Activated CD4-positive, alpha-beta memory T cell treated with anti-CD3 and anti-CD28 coated beads for 36 hours (primary cell): ENCODE data around the gene GJD3. TPM values are rescaled to one million over a fixed set of nuclear protein-coding genes. Genes with fewer than 3 reads are reported as not detected.

Experiments used
- CTCF ChIA-PET: fragments of 350-600 bp; sonication (Branson Sonifier 250); formaldehyde crosslinking; loops from one replicate; lab custom pipeline; 2021; ENCODE audit warnings: antibody characterized with exemption, inconsistent platforms; lab: Charles Lee
- POLR2A ChIA-PET: fragments of 350-600 bp; sonication (Branson Sonifier 250); formaldehyde crosslinking; loops from one replicate; lab custom pipeline; 2021; ENCODE audit warnings: antibody characterized with exemption; lab: Charles Lee
- DNase-seq: peaks from one replicate; pipeline ENCODE4 v3.0.0-alpha.2; 2020
- H3K27ac Mint-ChIP-seq: one replicate; pipeline ENCODE4 v1.8.0; 2021; ENCODE audit warnings: mixed read lengths
- H3K27me3 Mint-ChIP-seq: one replicate; pipeline ENCODE4 v1.8.0; 2021; ENCODE audit warnings: mixed read lengths
- H3K36me3 Mint-ChIP-seq: one replicate; pipeline ENCODE4 v1.8.0; 2021; ENCODE audit warnings: mixed read lengths
- H3K4me1 Mint-ChIP-seq: one replicate; pipeline ENCODE4 v1.8.0; 2021; ENCODE audit warnings: low read depth, mixed read lengths
- H3K4me3 Mint-ChIP-seq: one replicate; pipeline ENCODE4 v1.8.0; 2021; ENCODE audit warnings: mild to moderate bottlenecking, mixed read lengths
- H3K9me3 Mint-ChIP-seq: one replicate; pipeline ENCODE4 v1.8.0; 2021; ENCODE audit warnings: mixed read lengths
- intact Hi-C: fragments of 100-400 bp; cut with micrococcal nuclease; formaldehyde crosslinking; loops from one replicate; pipeline ENCODE4 v1.15.1; 2023
- total RNA-seq, 2 experiments: library from RNA; stranded (reverse); gene quantifications; one replicate each; pipeline ENCODE4 v1.2.3, GENCODE V29; 2021

The GJD3 gene
- total RNA-seq, 2 experiments from 2014 or later = 0.27 TPM; not detected in 1

DNA sequence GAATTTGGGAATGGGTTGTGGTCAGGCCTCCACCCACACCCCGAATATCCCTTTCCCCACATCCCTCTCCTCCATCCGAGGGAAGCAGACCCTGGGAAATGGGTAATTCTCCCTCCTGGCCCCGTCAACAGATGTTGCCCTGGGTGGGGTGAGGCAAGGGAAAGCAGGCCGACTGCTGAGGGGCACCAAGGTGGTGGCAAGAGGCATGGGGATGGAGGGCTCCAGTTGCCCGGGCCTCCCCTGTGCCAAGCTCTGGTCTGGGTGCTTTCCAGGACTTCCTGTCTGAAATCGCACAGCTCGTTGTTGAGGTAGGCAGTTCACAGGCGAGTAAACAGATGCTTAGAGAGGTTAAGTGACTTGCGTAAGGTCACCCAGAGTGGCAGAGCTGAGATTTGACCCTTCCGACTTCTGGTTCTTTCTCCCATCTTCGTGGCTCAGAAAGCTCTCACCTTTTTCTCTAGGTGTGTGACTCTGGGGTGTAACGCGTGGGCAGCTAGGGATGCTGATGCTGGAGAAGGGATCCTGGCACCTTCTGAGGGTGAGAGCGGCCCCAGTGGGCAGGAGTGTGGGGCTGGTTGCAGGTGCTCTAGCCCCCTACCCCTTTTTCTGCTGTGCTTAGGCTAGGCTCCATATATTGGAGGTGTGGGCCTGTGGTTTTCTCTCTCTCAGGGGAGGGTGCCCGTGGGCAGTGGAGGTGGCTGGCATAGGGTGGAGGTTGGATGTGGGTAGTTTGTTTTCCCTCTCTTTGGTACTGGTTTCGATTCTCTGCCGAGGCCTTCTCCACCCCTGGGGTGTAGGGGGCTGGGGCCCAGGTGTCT, 38.3 kb downstream of the GJD3 start:
- intact Hi-C loops = no loop called here
- ChIA-PET CTCF (interaction anchor here (0.9 to 6.9 kb wide), 7 partner anchors 10 to 36 kb away, joined by 3 to 34 read pairs (median 6); no protein-coding TSS in a partner anchor), POLR2A (interaction anchor here (0.7 to 2.4 kb wide), 8 partner anchors 9 to 304 kb away, joined by 3 to 8 read pairs (median 3); no protein-coding TSS in a partner anchor)
- peaks cover 2% of the 10 kb centered on the region for H3K27me3 Mint-ChIP-seq
- peak overlapping the region; percentile 99 for H3K27ac Mint-ChIP-seq
- peak overlapping the region; percentile 74 for H3K4me3 Mint-ChIP-seq
- peak; percentile 81 for DNase-seq
- peaks cover 2% of the 10 kb centered on the region for H3K36me3 Mint-ChIP-seq
- H3K9me3 Mint-ChIP-seq = no peaks in the 10 kb centered on the region
- H3K4me1 Mint-ChIP-seq = peaks cover 95% of the 10 kb centered on the region

DNA sequence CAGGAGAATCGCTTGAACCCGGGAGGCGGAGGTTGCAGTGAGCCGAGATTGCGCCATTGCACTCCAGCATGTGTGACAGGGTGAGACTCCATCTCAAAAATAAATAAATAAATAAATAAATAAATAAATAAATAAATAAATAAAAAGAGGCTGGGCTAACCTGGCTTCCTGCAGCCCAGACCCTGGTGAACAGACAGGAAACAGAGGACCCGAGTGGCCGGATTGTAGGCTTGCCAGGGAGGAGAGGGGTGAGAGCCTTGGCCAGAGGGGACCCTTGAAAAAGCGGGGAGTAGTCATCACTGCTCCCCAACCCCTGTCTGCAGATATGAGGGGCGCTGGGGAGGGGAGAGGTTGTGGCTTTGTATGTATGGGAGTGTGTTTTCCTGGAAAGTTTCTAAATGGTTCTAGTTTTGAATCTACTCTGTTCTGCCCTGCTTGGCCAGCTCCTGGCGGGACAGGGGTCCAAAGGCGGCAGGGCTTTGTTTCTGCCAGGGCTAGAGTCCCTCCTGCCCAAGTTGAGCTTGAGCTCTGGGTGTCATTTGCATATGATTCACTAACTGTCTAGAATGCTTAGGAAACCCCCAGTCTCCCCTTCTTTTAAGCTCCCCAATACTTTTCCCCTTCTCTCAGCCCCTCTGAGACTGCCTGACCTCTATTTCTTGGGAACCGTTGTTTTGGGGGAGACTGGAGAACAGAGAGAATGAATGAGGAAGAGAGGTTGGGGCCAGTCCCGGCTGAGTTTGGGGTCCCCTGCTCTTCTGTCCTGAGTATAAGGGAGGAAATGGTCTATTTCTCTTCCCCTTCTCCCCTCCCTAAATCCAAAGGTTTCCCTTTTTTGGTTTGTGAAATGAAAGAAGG, 39.2 kb downstream of the GJD3 start:
- no peaks in the 10 kb centered on the region for H3K36me3 Mint-ChIP-seq
- peak overlapping the region; percentile 74 for H3K4me3 Mint-ChIP-seq
- POLR2A ChIA-PET = interaction anchor here (0.7 to 2.4 kb wide), 7 partner anchors 8 to 304 kb away, joined by 3 to 8 read pairs (median 3); no protein-coding TSS in a partner anchor
- intact Hi-C loops = no loop called here
- H3K27me3 Mint-ChIP-seq = peaks cover 2% of the 10 kb centered on the region
- peaks cover 95% of the 10 kb centered on the region for H3K4me1 Mint-ChIP-seq
- H3K9me3 Mint-ChIP-seq = no peaks in the 10 kb centered on the region
- CTCF ChIA-PET = interaction anchor here (1.1 to 6.9 kb wide), 7 partner anchors 9 to 37 kb away, joined by 3 to 34 read pairs (median 6); no protein-coding TSS in a partner anchor
- peak; percentile 56 for DNase-seq
- H3K27ac Mint-ChIP-seq = peak overlapping the region; percentile 99

DNA sequence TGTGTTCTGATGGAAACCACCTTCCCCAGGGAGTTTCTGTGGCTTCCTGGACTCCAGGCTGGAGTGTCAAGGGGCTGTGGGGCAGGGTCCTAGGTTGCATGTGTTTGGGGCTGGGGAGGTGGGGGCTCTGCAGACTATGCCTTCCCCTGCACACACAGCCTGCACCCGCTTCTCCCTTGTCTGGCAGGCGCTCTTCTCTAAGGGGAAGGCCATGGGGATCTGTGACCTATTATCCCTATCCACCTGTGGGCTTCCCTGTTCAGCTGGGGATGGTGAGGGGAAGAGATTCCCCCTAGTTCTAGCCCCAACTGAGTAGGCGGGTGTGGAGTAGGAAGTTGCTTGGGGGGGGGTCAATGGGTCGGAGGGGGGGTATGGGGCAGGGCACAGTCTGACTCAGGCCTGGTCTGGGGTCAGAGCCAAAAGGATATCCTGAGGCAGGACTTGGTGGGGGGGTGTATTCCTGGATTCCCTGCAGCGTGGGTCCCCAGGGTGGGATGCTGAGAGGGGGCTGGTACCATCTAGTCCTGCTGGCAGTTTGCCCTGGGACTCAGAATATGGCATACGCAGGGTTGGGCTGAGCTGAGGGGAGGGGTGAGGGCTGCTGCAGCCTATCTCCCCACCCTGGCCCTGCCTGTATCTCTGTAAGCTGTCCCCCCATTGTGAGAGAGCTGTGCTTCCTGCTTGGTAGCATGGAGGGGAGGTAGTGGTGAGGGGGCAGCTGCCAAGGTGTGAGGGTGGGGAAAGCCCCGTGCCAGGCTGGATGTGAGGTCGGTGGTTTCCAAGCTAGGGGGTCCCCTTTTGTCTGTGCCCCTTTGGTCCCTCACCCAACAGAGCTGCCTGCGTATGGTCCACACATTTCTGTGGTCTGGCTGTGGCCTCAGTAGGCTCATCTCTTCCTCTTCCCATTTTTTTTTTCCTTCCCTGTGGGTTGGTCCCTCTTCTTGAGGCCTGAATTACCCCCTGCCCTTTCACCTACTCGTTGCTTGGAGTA, 40.9 kb downstream of the GJD3 start:
- peak overlapping the region; percentile 99 for H3K4me3 Mint-ChIP-seq
- peak overlapping the region; percentile 99 for H3K27ac Mint-ChIP-seq
- H3K27me3 Mint-ChIP-seq = peaks cover 2% of the 10 kb centered on the region
- H3K36me3 Mint-ChIP-seq = peaks cover 4% of the 10 kb centered on the region
- CTCF ChIA-PET = interaction anchor here (1.0 to 6.9 kb wide), 4 partner anchors 7 to 39 kb away, joined by 3 to 34 read pairs (median 19); no protein-coding TSS in a partner anchor
- intact Hi-C loops = loop anchor here (1.0 to 5.0 kb wide), 4 partner anchors 18 to 1354 kb away; no protein-coding TSS in a partner anchor
- peaks cover 94% of the 10 kb centered on the region for H3K4me1 Mint-ChIP-seq
- POLR2A ChIA-PET = interaction anchor here (0.6 to 2.1 kb wide), 7 partner anchors 8 to 237 kb away, joined by 3 to 9 read pairs (median 3); partner anchors contain the start of gene WIPF2
- peak; percentile 80 for DNase-seq
- no peaks in the 10 kb centered on the region for H3K9me3 Mint-ChIP-seq

DNA sequence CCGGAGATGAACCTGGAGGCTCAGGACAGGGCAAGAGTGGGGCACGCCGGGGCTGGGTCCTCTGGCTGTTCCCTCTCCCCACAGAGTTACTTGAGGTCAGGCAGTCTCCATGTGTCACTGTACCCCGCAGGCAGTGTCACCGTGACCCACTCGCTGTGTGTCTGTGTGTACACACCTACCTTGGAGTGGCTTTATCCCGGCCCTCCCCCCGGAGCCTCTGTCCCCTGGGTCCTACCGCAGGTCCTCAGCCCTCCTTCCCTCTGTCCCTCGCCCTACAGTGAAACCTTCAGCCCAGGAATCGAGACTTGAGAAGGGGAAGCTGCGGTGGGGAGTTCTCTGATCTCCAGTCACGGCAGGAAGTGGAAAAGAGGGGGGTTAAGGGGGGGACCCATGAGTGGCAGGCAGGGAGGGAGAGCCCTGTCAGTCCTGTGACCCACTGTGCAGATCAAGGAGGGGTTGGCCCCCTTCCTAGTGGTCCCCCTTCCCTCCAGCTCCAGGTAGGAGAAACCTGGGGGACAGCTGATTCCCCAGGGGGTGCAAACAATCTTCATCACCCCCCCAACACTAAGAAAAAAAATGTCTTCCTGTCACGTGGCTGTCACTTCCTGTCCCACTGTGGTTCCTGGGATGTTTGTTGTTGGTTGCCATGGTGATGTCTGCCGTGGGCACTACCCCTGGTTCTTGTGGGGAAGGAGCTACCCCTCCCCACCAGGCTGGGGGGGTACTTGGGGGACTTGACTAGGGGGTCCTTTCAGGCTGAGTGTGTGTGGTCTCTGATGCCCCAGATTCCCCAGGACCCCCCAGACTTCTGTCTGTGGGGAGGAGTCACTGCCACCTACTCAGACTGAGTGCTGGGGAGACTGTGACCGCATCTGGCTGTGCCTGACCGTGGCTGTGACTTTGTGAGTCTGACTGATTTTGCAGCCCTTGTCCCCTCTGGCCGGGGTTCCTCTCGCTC, 41.9 kb downstream of the GJD3 start:
- Mint-ChIP-seq H3K9me3 (no peaks in the 10 kb centered on the region), H3K27me3 (peaks cover 2% of the 10 kb centered on the region), H3K4me3 (peak overlapping the region; percentile 99), H3K36me3 (peaks cover 4% of the 10 kb centered on the region), H3K27ac (peak overlapping the region; percentile 99), H3K4me1 (peaks cover 87% of the 10 kb centered on the region)
- CTCF ChIA-PET = interaction anchor here (0.6 to 6.9 kb wide), 7 partner anchors 18 to 238 kb away, joined by 3 to 34 read pairs (median 3); no protein-coding TSS in a partner anchor
- peak; percentile 91 for DNase-seq
- intact Hi-C loops = loop anchor here (1.0 to 5.0 kb wide), 5 partner anchors 19 to 1355 kb away; partner anchors contain the start of gene CDC6
- POLR2A ChIA-PET = interaction anchor here (0.6 to 2.1 kb wide), 8 partner anchors 8 to 238 kb away, joined by 3 to 9 read pairs (median 3); partner anchors contain the start of gene WIPF2

DNA sequence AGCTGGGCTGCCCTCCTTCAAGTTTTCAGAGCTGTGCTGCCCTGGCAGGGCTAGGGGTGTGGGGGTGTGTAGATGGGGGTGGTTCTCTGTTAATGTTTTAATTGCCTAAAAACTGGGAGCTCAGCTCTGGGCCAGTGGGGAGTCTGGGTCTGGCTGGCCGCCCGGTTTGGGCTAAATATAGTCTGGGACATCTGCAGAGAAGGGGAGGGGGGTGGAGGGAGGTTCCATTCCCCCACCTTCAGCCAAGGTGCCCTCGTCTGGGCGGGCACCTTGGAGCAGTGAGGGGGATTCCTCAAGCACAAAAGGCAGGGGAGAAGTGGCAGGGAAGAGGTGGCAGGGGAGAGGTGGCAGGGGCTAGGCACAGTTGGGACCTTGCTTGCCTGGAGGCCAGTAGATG, 42.6 kb downstream of the GJD3 start:
- peaks cover 87% of the 10 kb centered on the region for H3K4me1 Mint-ChIP-seq
- H3K4me3 Mint-ChIP-seq = peak overlapping the region; percentile 99
- DNase-seq = no peak
- ChIA-PET POLR2A (interaction anchor here (0.6 to 1.2 kb wide), 3 partner anchors 9 to 276 kb away, joined by 3 read pairs; no protein-coding TSS in a partner anchor), CTCF (interaction anchor here (0.6 to 6.9 kb wide), 7 partner anchors 19 to 238 kb away, joined by 3 to 34 read pairs (median 3); no protein-coding TSS in a partner anchor)
- intact Hi-C loops = loop anchor here (1.0 to 5.0 kb wide), 4 partner anchors 35 to 1355 kb away; partner anchors contain the start of gene CDC6
- peaks cover 2% of the 10 kb centered on the region for H3K27me3 Mint-ChIP-seq
- peaks cover 4% of the 10 kb centered on the region for H3K36me3 Mint-ChIP-seq
- peak overlapping the region; percentile 99 for H3K27ac Mint-ChIP-seq
- no peaks in the 10 kb centered on the region for H3K9me3 Mint-ChIP-seq

DNA sequence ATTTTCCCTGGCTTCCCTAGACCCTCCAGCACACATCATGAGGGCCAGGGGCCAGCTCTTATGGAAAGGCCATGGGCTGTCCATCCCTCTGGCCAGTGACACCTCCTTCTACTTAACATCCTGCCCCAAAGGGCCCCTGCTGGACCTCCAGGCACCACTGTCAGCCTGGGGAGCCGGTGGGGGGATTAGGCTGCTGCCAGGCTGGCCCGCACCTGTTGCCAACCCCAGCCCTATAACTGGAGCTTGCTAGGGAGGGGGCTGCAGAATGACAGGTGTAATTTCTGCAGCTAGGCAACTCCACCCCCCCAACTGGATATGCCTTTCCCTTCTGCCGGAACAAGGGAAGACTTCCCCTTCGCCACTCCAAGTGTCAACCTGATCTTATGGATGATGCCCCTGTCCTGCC, 43.0 kb downstream of the GJD3 start:
- ChIA-PET POLR2A (interaction anchor here (0.6 to 1.0 kb wide), 2 partner anchors 9 to 276 kb away, joined by 3 read pairs; no protein-coding TSS in a partner anchor), CTCF (interaction anchor here (0.6 to 1.5 kb wide), 5 partner anchors 20 to 239 kb away, joined by 3 to 4 read pairs (median 3); no protein-coding TSS in a partner anchor)
- Mint-ChIP-seq H3K27ac (peak overlapping the region; percentile 99), H3K27me3 (peaks cover 2% of the 10 kb centered on the region), H3K4me1 (peaks cover 83% of the 10 kb centered on the region), H3K36me3 (peaks cover 4% of the 10 kb centered on the region), H3K4me3 (peak overlapping the region; percentile 99), H3K9me3 (no peaks in the 10 kb centered on the region)
- DNase-seq = no peak
- intact Hi-C loops = loop anchor here (5.0 kb wide), 1 partner anchor 1356 kb away; no protein-coding TSS in a partner anchor

DNA sequence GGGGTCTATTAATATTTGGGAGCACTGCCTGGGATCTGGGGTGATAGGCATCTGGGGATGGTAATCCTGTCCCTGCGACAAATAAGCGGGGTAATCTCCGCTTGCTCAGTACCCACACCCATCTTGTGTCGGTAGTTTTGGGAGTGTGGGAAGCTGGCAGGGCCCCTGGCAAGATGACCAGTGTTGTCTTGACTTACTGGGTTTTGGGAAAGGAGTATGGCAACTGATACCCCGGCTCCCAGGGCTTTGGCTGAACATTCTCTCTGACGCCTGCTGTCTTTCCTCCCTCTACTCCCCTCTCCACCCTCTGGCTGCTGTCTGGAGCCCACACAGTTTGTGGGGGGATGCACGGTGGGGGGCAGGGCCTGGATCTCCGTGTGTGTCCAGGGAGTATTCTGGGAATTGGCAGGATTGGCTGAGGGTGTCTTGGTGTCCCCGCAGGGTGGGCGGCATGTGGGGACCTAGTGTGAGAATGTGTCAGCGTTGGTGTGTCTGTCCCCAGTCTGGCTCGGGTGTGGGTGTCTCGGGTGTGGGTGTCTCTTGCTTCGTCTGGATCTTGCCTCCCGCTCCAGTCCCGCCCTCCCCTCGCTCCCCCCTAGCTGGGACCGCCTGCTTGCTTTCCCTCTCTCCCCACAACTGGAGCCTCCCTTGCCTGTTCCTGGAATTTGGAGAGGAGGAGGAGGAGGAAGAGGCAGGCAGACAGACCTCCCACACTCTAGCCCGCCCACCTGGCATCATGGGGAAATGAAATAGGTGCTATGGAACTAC, 43.6 kb downstream of the GJD3 start:
- H3K36me3 Mint-ChIP-seq = peaks cover 4% of the 10 kb centered on the region
- H3K27me3 Mint-ChIP-seq = peaks cover 2% of the 10 kb centered on the region
- no peaks in the 10 kb centered on the region for H3K9me3 Mint-ChIP-seq
- CTCF ChIA-PET = interaction anchor here (0.7 to 1.1 kb wide), 5 partner anchors 13 to 239 kb away, joined by 3 to 5 read pairs (median 3); partner anchors contain the start of gene RARA
- peak overlapping the region; percentile 99 for H3K4me3 Mint-ChIP-seq
- peaks cover 83% of the 10 kb centered on the region for H3K4me1 Mint-ChIP-seq
- peak overlapping the region; percentile 99 for H3K27ac Mint-ChIP-seq
- intact Hi-C loops = loop anchor here (5.0 kb wide), 1 partner anchor 1356 kb away; no protein-coding TSS in a partner anchor
- peak; percentile 52 for DNase-seq
- POLR2A ChIA-PET = interaction anchor here (0.6 to 2.0 kb wide), 3 partner anchors 14 to 275 kb away, joined by 3 to 8 read pairs (median 7); no protein-coding TSS in a partner anchor

DNA sequence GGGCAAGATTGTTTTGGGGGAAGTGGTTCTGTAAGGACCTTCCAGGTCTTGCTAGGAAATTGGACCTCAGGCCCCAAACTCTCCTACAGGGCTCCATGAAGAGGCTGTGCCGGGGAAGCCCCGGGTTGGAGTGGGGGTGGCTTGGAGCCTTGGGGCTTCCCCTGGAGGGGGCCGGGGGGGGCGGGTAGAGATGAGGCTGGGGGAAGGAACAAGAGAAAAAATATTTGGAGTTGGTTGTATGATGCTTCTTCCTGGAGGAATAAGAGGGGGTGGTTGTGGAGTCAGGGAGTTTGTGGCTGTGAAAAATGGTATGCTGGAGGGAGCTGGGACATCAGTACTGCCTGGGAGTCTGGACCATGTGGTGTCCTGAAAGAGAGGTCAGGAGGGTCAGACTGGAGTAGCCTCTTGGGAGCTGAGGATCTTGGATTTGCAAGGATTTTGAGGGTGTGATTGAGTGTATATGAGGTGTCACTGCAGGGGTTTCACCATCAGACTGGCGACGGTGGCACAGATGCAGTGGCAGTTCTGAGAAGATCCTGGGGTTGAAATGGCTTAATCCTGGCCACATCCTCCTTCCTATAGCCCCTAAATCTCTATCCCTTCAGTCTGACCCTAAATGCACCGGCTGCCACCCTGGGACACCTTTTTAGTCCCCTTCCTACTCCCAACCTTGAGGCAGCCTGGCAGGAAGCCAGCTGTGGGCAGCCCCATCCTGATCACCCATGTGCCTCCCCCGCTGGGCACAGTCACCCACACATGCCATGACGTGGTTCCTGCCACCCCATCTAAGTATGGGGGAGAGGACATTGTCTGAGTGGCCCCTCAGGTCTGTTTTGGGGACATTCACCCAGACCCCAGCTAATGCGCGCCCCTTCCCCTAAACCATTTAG, 44.6 kb downstream of the GJD3 start:
- ChIA-PET POLR2A (interaction anchor here (1.1 to 2.0 kb wide), 3 partner anchors 12 to 21 kb away, joined by 4 to 8 read pairs (median 7); no protein-coding TSS in a partner anchor), CTCF (interaction anchor here (0.9 to 5.1 kb wide), 9 partner anchors 12 to 1451 kb away, joined by 3 to 50 read pairs (median 3); partner anchors contain the start of gene RARA)
- DNase-seq = peak; percentile 81
- Mint-ChIP-seq H3K4me3 (peak overlapping the region; percentile 99), H3K9me3 (no peaks in the 10 kb centered on the region), H3K36me3 (peaks cover 4% of the 10 kb centered on the region), H3K4me1 (peaks cover 83% of the 10 kb centered on the region), H3K27ac (peak overlapping the region; percentile 99), H3K27me3 (peaks cover 2% of the 10 kb centered on the region)
- intact Hi-C loops = loop anchor here (2.0 to 5.0 kb wide), 5 partner anchors 37 to 1357 kb away; partner anchors contain the start of gene TOP2A
